HCT116 (cell line): Measurements from ENCODE around the gene TBCD. TPM values are rescaled to one million over a fixed set of nuclear protein-coding genes. Genes with fewer than 3 reads are reported as not detected.

ENCODE experiments used
- ATAC-seq: fragments of 200-7000 bp; cut with Tn5 transposase; 2 replicates; pipeline ENCODE4 v1.9.1; 2020; ENCODE audit warnings: mild to moderate bottlenecking, moderate library complexity
- BruUV-seq: library from RNA; stranded (reverse); fragments of 400-500 nt; replicated peaks from 2 replicates; lab custom pipeline; 2021; lab: Mats Ljungman, UMichigan
- CTCF ChIA-PET: fragments of 300-600 bp; sonication (Branson Sonifier 250); formaldehyde crosslinking; loops from one replicate; lab custom pipeline; 2021; ENCODE audit warnings: antibody characterized with exemption; lab: Charles Lee
- POLR2A ChIA-PET: fragments of 300-600, 350-600 bp; sonication (Branson Sonifier 250); formaldehyde crosslinking; loops from one replicate; lab custom pipeline; 2021; ENCODE audit warnings: antibody characterized with exemption; lab: Charles Lee
- RAD21 ChIA-PET, 2 experiments: fragments of 300-600 bp; sonication (Branson Sonifier 250); formaldehyde crosslinking; loops; one replicate each; lab custom pipeline; 2023; ENCODE audit warnings: low total read pairs in 2 of 2; ENCODE audit not compliant: uncharacterized antibody in 2 of 2, unreplicated experiment in 2 of 2, low non-redundant PET in 1 of 2; lab: Charles Lee
- DNase-seq: peaks from one replicate; pipeline ENCODE4 v3.0.0-alpha.2; 2010; ENCODE audit warnings: low read depth, low spot score
- H2AFZ ChIP-seq: fragments of 200-600 bp; shearing (Covaris generic), sonication (generic); 2 replicates; pipeline ENCODE4 v1.6.1; 2017; ENCODE audit warnings: low read depth, mixed run types, mixed read lengths, antibody characterized with exemption, low read length; ENCODE audit not compliant: poor library complexity, severe bottlenecking
- H3K27ac ChIP-seq: 2 replicates; pipeline ENCODE4 v1.5.1; 2012; ENCODE audit warnings: low read depth, low read length
- H3K27me3 ChIP-seq: fragments of 200-600 bp; sonication (generic); 2 replicates; pipeline ENCODE4 v1.6.1; 2016; ENCODE audit warnings: mixed run types, low read length, mixed read lengths; ENCODE audit not compliant: insufficient read depth
- H3K36me3 ChIP-seq, 2 experiments: fragments of 200-500 bp in 1 of 2; fragments of 200-600 bp in 1 of 2; sonication (Bioruptor generic) in 1 of 2; sonication (generic) in 1 of 2; 2 replicates each; pipeline versions ENCODE4 v1.5.1 to v1.6.1; 2014 to 2016; ENCODE audit warnings: low read length in 2 of 2, inconsistent platforms in 1 of 2, mixed read lengths in 1 of 2, mixed run types in 1 of 2; ENCODE audit not compliant: insufficient read depth in 2 of 2, control insufficient read depth in 1 of 2
- H3K4me1 ChIP-seq, 2 experiments: fragments of 200-600 bp in 1 of 2; sonication (generic) in 1 of 2; 2 replicates each; pipeline versions ENCODE4 v1.5.1 to v1.6.1; 2012 to 2017; ENCODE audit warnings: low read length in 2 of 2, inconsistent platforms in 1 of 2, mild to moderate bottlenecking in 1 of 2, mixed read lengths in 1 of 2, mixed run types in 1 of 2, moderate library complexity in 1 of 2; ENCODE audit not compliant: insufficient read depth in 2 of 2, control insufficient read depth in 1 of 2
- H3K4me2 ChIP-seq: fragments of 200-600 bp; sonication (generic); 2 replicates; pipeline ENCODE4 v1.6.1; 2017; ENCODE audit warnings: mixed run types, low read length, mixed read lengths
- H3K4me3 ChIP-seq, 2 experiments: fragments of 200-600 bp in 1 of 2; sonication (generic) in 1 of 2; replicated peaks in 1 of 2; 2 replicates each; pipeline ENCODE4 v1.5.1; 2011 to 2016; ENCODE audit warnings: low read length in 2 of 2, control low read depth in 1 of 2, low read depth in 1 of 2, mild to moderate bottlenecking in 1 of 2, mixed read lengths in 1 of 2, mixed run types in 1 of 2
- H3K79me2 ChIP-seq: fragments of 200-600 bp; sonication (generic); 2 replicates; pipeline ENCODE4 v1.6.1; 2017; ENCODE audit warnings: mild to moderate bottlenecking, mixed run types, low read length, moderate library complexity, mixed read lengths; ENCODE audit not compliant: insufficient read depth
- H3K9ac ChIP-seq: fragments of 200-600 bp; sonication (generic); 2 replicates; pipeline ENCODE4 v1.6.1; 2016; ENCODE audit warnings: low read length, mixed read lengths
- H3K9me2 ChIP-seq: fragments of 200-600 bp; sonication (generic), shearing (Covaris generic); 2 replicates; pipeline ENCODE4 v1.6.1; 2017; ENCODE audit warnings: mixed run types, mild to moderate bottlenecking, moderate library complexity; ENCODE audit not compliant: insufficient read depth
- H3K9me3 ChIP-seq, 2 experiments: fragments of 200-500 bp in 1 of 2; fragments of 200-600 bp in 1 of 2; sonication (Bioruptor generic) in 1 of 2; sonication (generic) in 1 of 2; 2 replicates each; pipeline ENCODE4 v1.6.1; 2014 to 2017; ENCODE audit warnings: low read length in 2 of 2, mixed read lengths in 2 of 2, inconsistent platforms in 1 of 2, low read depth in 1 of 2, mild to moderate bottlenecking in 1 of 2, mixed run types in 1 of 2, moderate library complexity in 1 of 2; ENCODE audit not compliant: control insufficient read depth in 1 of 2, insufficient read depth in 1 of 2
- H4K20me1 ChIP-seq: fragments of 200-600 bp; sonication (generic), shearing (Covaris generic); 2 replicates; pipeline ENCODE4 v1.6.1; 2017; ENCODE audit warnings: mixed run types, mild to moderate bottlenecking, moderate library complexity; ENCODE audit not compliant: insufficient read depth
- CBX3 ChIP-seq: IDR thresholded peaks from 2 replicates; pipeline ENCODE4 v1.6.1; 2012; ENCODE audit warnings: low read depth
- EGR1 ChIP-seq: IDR thresholded peaks from 2 replicates; pipeline ENCODE4 v1.6.1; 2012; ENCODE audit warnings: low read depth
- EZH2phosphoT487 ChIP-seq: fragments of 200-600 bp; IDR thresholded peaks from 2 replicates; pipeline ENCODE4 v1.6.1; 2018; ENCODE audit warnings: antibody characterized with exemption, borderline replicate concordance
- FOSL1 ChIP-seq: IDR thresholded peaks from 2 replicates; pipeline ENCODE4 v1.6.1; 2012; ENCODE audit warnings: low read depth
- JUND ChIP-seq: IDR thresholded peaks from 2 replicates; pipeline ENCODE4 v1.6.1; 2012
- RAD21 ChIP-seq: IDR thresholded peaks from 2 replicates; pipeline ENCODE4 v1.6.1; 2012; ENCODE audit warnings: low read depth, mild to moderate bottlenecking
- YY1 ChIP-seq: IDR thresholded peaks from 2 replicates; pipeline ENCODE4 v1.6.1; 2011; ENCODE audit warnings: low read length, low read depth, moderate library complexity, mild to moderate bottlenecking; ENCODE audit not compliant: insufficient replicate concordance; ENCODE audit errors: extremely low read depth
- intact Hi-C: fragments of 100-400 bp; cut with micrococcal nuclease; formaldehyde crosslinking; loops from 2 replicates; pipeline ENCODE4 v1.10.0; 2022
- total RNA-seq: library from RNA; stranded (reverse); gene quantifications from one replicate; pipeline ENCODE4 v1.2.1, GENCODE V29; 2021; ENCODE audit not compliant: unreplicated experiment
- TF ChIP-seq, protein P1 (sequence below): IDR thresholded peaks from 2 replicates; pipeline ENCODE4 v1.6.1; 2012; ENCODE audit warnings: low read depth
- TF ChIP-seq, protein P2 (sequence below), 3 experiments: fragments of 200-600 bp in 1 of 3; sonication (generic) in 1 of 3; IDR thresholded peaks in 2 of 3; conservative IDR thresholded peaks in 1 of 3; 2 replicates each; pipeline ENCODE4 v1.5.1; 2012 to 2017; ENCODE audit warnings: low read depth in 2 of 3, low read length in 2 of 3, antibody characterized with exemption in 1 of 3, borderline replicate concordance in 1 of 3, control low read depth in 1 of 3, mild to moderate bottlenecking in 1 of 3, mixed read lengths in 1 of 3, mixed run types in 1 of 3, moderate library complexity in 1 of 3; ENCODE audit not compliant: insufficient read depth in 1 of 3
- TF ChIP-seq, protein P3 (sequence below): IDR thresholded peaks from 2 replicates; pipeline ENCODE4 v1.6.1; 2011; ENCODE audit warnings: mild to moderate bottlenecking, low read length, moderate library complexity; ENCODE audit not compliant: insufficient replicate concordance; ENCODE audit errors: extremely low read depth

TBCD gene
- total RNA-seq, 1 experiment from 2014 or later: 152 TPM

DNA sequence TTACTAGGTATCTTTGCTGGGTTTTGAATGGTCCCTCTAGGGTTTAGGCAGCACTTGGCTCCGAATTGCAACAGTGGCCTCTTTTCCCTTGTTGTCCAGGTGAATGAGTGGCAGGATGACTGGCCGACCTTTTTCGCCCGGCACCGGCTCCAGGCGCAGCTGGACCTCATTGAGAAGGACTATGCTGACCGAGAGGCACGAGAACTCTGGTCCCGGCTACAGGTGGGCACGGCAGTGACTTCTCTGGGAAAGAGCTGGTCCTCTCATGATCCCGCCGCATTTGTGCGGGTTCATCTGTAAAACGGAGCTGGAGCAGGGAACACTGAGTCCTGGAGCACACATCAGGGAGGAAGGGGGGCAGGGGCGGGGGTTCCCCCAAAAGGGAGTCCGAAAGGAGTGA lies 3.1 kb upstream of the TBCD start:
- RAD21 ChIA-PET: no interaction called here
- Histone ChIP-seq H3K79me2 (peaks cover 15% of the 10 kb centered on the region), H3K4me1 (peaks cover 8 to 14% of the 10 kb centered on the region in 2 experiments; a peak in 3 of 4 replicates), H3K27me3 (no peaks in the 10 kb centered on the region), H3K9me2 (no peaks in the 10 kb centered on the region), H3K36me3 (no peaks in the 10 kb centered on the region), H3K4me2 (no peak overlapping the region), H3K27ac (no peak overlapping the region), H2AFZ (no peak overlapping the region), H3K4me3 (no peak overlapping the region), H4K20me1 (no peaks in the 10 kb centered on the region), H3K9me3 (peaks cover 0 to 21% of the 10 kb centered on the region in 2 experiments; a peak in 3 of 4 replicates), H3K9ac (no peak overlapping the region)
- intact Hi-C loops: no loop called here
- POLR2A ChIA-PET: no interaction called here
- DNase-seq: no peak
- TF ChIP-seq RAD21: no peak
- no peak for TF ChIP-seq FOSL1
- no peak for TF ChIP-seq JUND
- TF ChIP-seq, protein P1, sequence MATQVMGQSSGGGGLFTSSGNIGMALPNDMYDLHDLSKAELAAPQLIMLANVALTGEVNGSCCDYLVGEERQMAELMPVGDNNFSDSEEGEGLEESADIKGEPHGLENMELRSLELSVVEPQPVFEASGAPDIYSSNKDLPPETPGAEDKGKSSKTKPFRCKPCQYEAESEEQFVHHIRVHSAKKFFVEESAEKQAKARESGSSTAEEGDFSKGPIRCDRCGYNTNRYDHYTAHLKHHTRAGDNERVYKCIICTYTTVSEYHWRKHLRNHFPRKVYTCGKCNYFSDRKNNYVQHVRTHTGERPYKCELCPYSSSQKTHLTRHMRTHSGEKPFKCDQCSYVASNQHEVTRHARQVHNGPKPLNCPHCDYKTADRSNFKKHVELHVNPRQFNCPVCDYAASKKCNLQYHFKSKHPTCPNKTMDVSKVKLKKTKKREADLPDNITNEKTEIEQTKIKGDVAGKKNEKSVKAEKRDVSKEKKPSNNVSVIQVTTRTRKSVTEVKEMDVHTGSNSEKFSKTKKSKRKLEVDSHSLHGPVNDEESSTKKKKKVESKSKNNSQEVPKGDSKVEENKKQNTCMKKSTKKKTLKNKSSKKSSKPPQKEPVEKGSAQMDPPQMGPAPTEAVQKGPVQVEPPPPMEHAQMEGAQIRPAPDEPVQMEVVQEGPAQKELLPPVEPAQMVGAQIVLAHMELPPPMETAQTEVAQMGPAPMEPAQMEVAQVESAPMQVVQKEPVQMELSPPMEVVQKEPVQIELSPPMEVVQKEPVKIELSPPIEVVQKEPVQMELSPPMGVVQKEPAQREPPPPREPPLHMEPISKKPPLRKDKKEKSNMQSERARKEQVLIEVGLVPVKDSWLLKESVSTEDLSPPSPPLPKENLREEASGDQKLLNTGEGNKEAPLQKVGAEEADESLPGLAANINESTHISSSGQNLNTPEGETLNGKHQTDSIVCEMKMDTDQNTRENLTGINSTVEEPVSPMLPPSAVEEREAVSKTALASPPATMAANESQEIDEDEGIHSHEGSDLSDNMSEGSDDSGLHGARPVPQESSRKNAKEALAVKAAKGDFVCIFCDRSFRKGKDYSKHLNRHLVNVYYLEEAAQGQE: no peak
- TF ChIP-seq, protein P2, sequence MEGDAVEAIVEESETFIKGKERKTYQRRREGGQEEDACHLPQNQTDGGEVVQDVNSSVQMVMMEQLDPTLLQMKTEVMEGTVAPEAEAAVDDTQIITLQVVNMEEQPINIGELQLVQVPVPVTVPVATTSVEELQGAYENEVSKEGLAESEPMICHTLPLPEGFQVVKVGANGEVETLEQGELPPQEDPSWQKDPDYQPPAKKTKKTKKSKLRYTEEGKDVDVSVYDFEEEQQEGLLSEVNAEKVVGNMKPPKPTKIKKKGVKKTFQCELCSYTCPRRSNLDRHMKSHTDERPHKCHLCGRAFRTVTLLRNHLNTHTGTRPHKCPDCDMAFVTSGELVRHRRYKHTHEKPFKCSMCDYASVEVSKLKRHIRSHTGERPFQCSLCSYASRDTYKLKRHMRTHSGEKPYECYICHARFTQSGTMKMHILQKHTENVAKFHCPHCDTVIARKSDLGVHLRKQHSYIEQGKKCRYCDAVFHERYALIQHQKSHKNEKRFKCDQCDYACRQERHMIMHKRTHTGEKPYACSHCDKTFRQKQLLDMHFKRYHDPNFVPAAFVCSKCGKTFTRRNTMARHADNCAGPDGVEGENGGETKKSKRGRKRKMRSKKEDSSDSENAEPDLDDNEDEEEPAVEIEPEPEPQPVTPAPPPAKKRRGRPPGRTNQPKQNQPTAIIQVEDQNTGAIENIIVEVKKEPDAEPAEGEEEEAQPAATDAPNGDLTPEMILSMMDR (IDR thresholded peaks at IDR 0.05 in 2 of 3, conservative IDR thresholded peaks at IDR 0.05 in 1 of 3; ENCODE audit: borderline replicate concordance in 1 of 3, insufficient read depth in 1 of 3, low read depth in 2 of 3, low read length in 2 of 3): no peak
- no peak for TF ChIP-seq YY1
- no peak for TF ChIP-seq CBX3
- TF ChIP-seq, protein P3, sequence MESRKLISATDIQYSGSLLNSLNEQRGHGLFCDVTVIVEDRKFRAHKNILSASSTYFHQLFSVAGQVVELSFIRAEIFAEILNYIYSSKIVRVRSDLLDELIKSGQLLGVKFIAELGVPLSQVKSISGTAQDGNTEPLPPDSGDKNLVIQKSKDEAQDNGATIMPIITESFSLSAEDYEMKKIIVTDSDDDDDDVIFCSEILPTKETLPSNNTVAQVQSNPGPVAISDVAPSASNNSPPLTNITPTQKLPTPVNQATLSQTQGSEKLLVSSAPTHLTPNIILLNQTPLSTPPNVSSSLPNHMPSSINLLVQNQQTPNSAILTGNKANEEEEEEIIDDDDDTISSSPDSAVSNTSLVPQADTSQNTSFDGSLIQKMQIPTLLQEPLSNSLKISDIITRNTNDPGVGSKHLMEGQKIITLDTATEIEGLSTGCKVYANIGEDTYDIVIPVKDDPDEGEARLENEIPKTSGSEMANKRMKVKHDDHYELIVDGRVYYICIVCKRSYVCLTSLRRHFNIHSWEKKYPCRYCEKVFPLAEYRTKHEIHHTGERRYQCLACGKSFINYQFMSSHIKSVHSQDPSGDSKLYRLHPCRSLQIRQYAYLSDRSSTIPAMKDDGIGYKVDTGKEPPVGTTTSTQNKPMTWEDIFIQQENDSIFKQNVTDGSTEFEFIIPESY: no peak
- no peak for TF ChIP-seq EZH2phosphoT487
- TF ChIP-seq EGR1: no peak
- CTCF ChIA-PET: no interaction called here
- no TSS peak for BruUV-seq
- ATAC-seq: no peak
